Activated naive CD8-positive, alpha-beta T cell (primary cell): ENCODE data around the gene UBE2QL1.

Source experiments
- H3K27ac Mint-ChIP-seq: one replicate; pipeline ENCODE4 v1.8.0; 2021; ENCODE audit warnings: mixed read lengths
- H3K27me3 Mint-ChIP-seq: one replicate; pipeline ENCODE4 v1.8.0; 2021; ENCODE audit warnings: mixed read lengths
- H3K36me3 Mint-ChIP-seq: one replicate; pipeline ENCODE4 v1.8.0; 2021; ENCODE audit warnings: mixed read lengths
- H3K4me1 Mint-ChIP-seq: one replicate; pipeline ENCODE4 v1.8.0; 2021; ENCODE audit warnings: low read depth, mixed read lengths
- H3K4me3 Mint-ChIP-seq: one replicate; pipeline ENCODE4 v1.8.0; 2021; ENCODE audit warnings: mild to moderate bottlenecking, mixed read lengths
- H3K9me3 Mint-ChIP-seq: one replicate; pipeline ENCODE4 v1.8.0; 2021; ENCODE audit warnings: low read depth, mixed read lengths

UBE2QL1 gene

GRCh38 chr5:6490246-6490645 is 41.6 kb downstream of the UBE2QL1 start:
- H3K4me1 Mint-ChIP-seq: peaks cover 7% of the 10 kb centered on the region
- no peaks in the 10 kb centered on the region for H3K36me3 Mint-ChIP-seq
- H3K27me3 Mint-ChIP-seq: peaks cover 6% of the 10 kb centered on the region
- H3K9me3 Mint-ChIP-seq: no peaks in the 10 kb centered on the region
- no peak overlapping the region for H3K4me3 Mint-ChIP-seq
- H3K27ac Mint-ChIP-seq: no peak overlapping the region

GRCh38 chr5:6490693-6491092 is 42.0 kb downstream of the UBE2QL1 start:
- Mint-ChIP-seq H3K9me3 (no peaks in the 10 kb centered on the region), H3K36me3 (no peaks in the 10 kb centered on the region), H3K4me3 (no peak overlapping the region), H3K4me1 (peaks cover 3% of the 10 kb centered on the region), H3K27me3 (peaks cover 6% of the 10 kb centered on the region), H3K27ac (no peak overlapping the region)

- peaks cover 6% of the 10 kb centered on the region for H3K27me3 Mint-ChIP-seq
- H3K4me3 Mint-ChIP-seq: no peak overlapping the region
- H3K9me3 Mint-ChIP-seq: no peaks in the 10 kb centered on the region
- no peak overlapping the region for H3K27ac Mint-ChIP-seq
- H3K4me1 Mint-ChIP-seq: peaks cover under 1% of the 10 kb centered on the region
- no peaks in the 10 kb centered on the region for H3K36me3 Mint-ChIP-seq
Measured at GRCh38 chr5:6491196-6491918, 42.7 kb downstream of the UBE2QL1 start.

- no peaks in the 10 kb centered on the region for H3K36me3 Mint-ChIP-seq
- H3K27me3 Mint-ChIP-seq: peaks cover 6% of the 10 kb centered on the region
- H3K4me3 Mint-ChIP-seq: no peak overlapping the region
- no peaks in the 10 kb centered on the region for H3K4me1 Mint-ChIP-seq
- H3K9me3 Mint-ChIP-seq: no peaks in the 10 kb centered on the region
- no peak overlapping the region for H3K27ac Mint-ChIP-seq
Measured at GRCh38 chr5:6491919-6492290, 43.2 kb downstream of the UBE2QL1 start.

GRCh38 chr5:6492934-6493333 is 44.3 kb downstream of the UBE2QL1 start:
- no peak overlapping the region for H3K4me3 Mint-ChIP-seq
- no peaks in the 10 kb centered on the region for H3K36me3 Mint-ChIP-seq

GRCh38 chr5:6493681-6494454 is 45.2 kb downstream of the UBE2QL1 start:
- no peaks in the 10 kb centered on the region for H3K4me1 Mint-ChIP-seq
- H3K27me3 Mint-ChIP-seq: peaks cover 6% of the 10 kb centered on the region
- H3K4me3 Mint-ChIP-seq: no peak overlapping the region
- no peaks in the 10 kb centered on the region for H3K36me3 Mint-ChIP-seq
- no peaks in the 10 kb centered on the region for H3K9me3 Mint-ChIP-seq
- H3K27ac Mint-ChIP-seq: no peak overlapping the region

More at GRCh38 chr5:6492934-6493333, 44.3 kb downstream of the UBE2QL1 start:
- Mint-ChIP-seq H3K27ac (no peak overlapping the region), H3K4me1 (no peaks in the 10 kb centered on the region), H3K27me3 (peaks cover 6% of the 10 kb centered on the region), H3K9me3 (no peaks in the 10 kb centered on the region)

GRCh38 chr5:6494939-6495338 is 46.3 kb downstream of the UBE2QL1 start:
- peaks cover 6% of the 10 kb centered on the region for H3K27me3 Mint-ChIP-seq
- H3K27ac Mint-ChIP-seq: no peak overlapping the region
- H3K9me3 Mint-ChIP-seq: no peaks in the 10 kb centered on the region
- H3K4me3 Mint-ChIP-seq: no peak overlapping the region
- H3K36me3 Mint-ChIP-seq: no peaks in the 10 kb centered on the region
- H3K4me1 Mint-ChIP-seq: no peaks in the 10 kb centered on the region

GRCh38 chr5:6495433-6496206 is 47.0 kb downstream of the UBE2QL1 start:
- no peak overlapping the region for H3K4me3 Mint-ChIP-seq
- peaks cover 6% of the 10 kb centered on the region for H3K27me3 Mint-ChIP-seq
- H3K4me1 Mint-ChIP-seq: no peaks in the 10 kb centered on the region
- no peaks in the 10 kb centered on the region for H3K36me3 Mint-ChIP-seq
- no peak overlapping the region for H3K27ac Mint-ChIP-seq
- H3K9me3 Mint-ChIP-seq: no peaks in the 10 kb centered on the region

GRCh38 chr5:6496207-6496584 is 47.5 kb downstream of the UBE2QL1 start:
- Mint-ChIP-seq H3K4me3 (no peak overlapping the region), H3K4me1 (no peaks in the 10 kb centered on the region), H3K27me3 (peaks cover 7% of the 10 kb centered on the region), H3K9me3 (no peaks in the 10 kb centered on the region), H3K27ac (no peak overlapping the region), H3K36me3 (no peaks in the 10 kb centered on the region)

GRCh38 chr5:6496636-6497035 is 48.0 kb downstream of the UBE2QL1 start:
- no peak overlapping the region for H3K4me3 Mint-ChIP-seq
- H3K27ac Mint-ChIP-seq: no peak overlapping the region
- H3K27me3 Mint-ChIP-seq: peaks cover 5% of the 10 kb centered on the region
- no peaks in the 10 kb centered on the region for H3K36me3 Mint-ChIP-seq
- no peaks in the 10 kb centered on the region for H3K4me1 Mint-ChIP-seq
- no peaks in the 10 kb centered on the region for H3K9me3 Mint-ChIP-seq

- Mint-ChIP-seq H3K27ac (no peak overlapping the region), H3K9me3 (no peaks in the 10 kb centered on the region), H3K27me3 (peaks cover 1% of the 10 kb centered on the region), H3K4me3 (no peak overlapping the region), H3K4me1 (no peaks in the 10 kb centered on the region), H3K36me3 (no peaks in the 10 kb centered on the region)
Measured at GRCh38 chr5:6497262-6497661, 48.6 kb downstream of the UBE2QL1 start.

- peaks cover 4% of the 10 kb centered on the region for H3K27me3 Mint-ChIP-seq
- H3K4me3 Mint-ChIP-seq: no peak overlapping the region
- H3K9me3 Mint-ChIP-seq: no peaks in the 10 kb centered on the region
- H3K4me1 Mint-ChIP-seq: no peaks in the 10 kb centered on the region
- no peak overlapping the region for H3K27ac Mint-ChIP-seq
- no peaks in the 10 kb centered on the region for H3K36me3 Mint-ChIP-seq
Measured at GRCh38 chr5:6498968-6499367, 50.3 kb downstream of the UBE2QL1 start.

GRCh38 chr5:6501701-6502100 is 53.0 kb downstream of the UBE2QL1 start:
- Mint-ChIP-seq H3K4me3 (no peak overlapping the region), H3K27ac (no peak overlapping the region), H3K4me1 (no peaks in the 10 kb centered on the region), H3K36me3 (no peaks in the 10 kb centered on the region), H3K9me3 (no peaks in the 10 kb centered on the region), H3K27me3 (peaks cover 10% of the 10 kb centered on the region)

- H3K4me3 Mint-ChIP-seq: no peak overlapping the region
- no peak overlapping the region for H3K27ac Mint-ChIP-seq
- H3K9me3 Mint-ChIP-seq: no peaks in the 10 kb centered on the region
- H3K4me1 Mint-ChIP-seq: no peaks in the 10 kb centered on the region
- peaks cover 10% of the 10 kb centered on the region for H3K27me3 Mint-ChIP-seq
- no peaks in the 10 kb centered on the region for H3K36me3 Mint-ChIP-seq
Measured at GRCh38 chr5:6502421-6502820, 53.8 kb downstream of the UBE2QL1 start.

- Mint-ChIP-seq H3K4me3 (no peak overlapping the region), H3K27ac (no peak overlapping the region), H3K4me1 (no peaks in the 10 kb centered on the region), H3K36me3 (no peaks in the 10 kb centered on the region), H3K27me3 (peaks cover 10% of the 10 kb centered on the region), H3K9me3 (no peaks in the 10 kb centered on the region)
Measured at GRCh38 chr5:6503342-6503741, 54.7 kb downstream of the UBE2QL1 start.
